A549 (cell line): ENCODE measurements around the gene IL17B. TPM values are rescaled to one million over a fixed set of nuclear protein-coding genes. Genes with fewer than 3 reads are reported as not detected.

ENCODE experiments used
- ATAC-seq, 2 experiments: fragments of 200-7000 bp in 1 of 2; fragments of >200 bp in 1 of 2; cut with Nextera tagmentation in 1 of 2; cut with Tn5 transposase in 1 of 2; 3 replicates each; pipeline versions ENCODE4 v1.8.0 to v1.9.1; 2018 to 2020; ENCODE audit warnings: mild to moderate bottlenecking in 1 of 2, moderate library complexity in 1 of 2
- CTCF ChIA-PET: fragments of 300-600 bp; sonication (Branson Sonifier 250); formaldehyde crosslinking; extraction: SDS; loops from one replicate; lab custom pipeline; 2021; ENCODE audit warnings: antibody characterized with exemption, inconsistent platforms; lab: Yijun Ruan, JAX
- POLR2A ChIA-PET: fragments of 350-600 bp; formaldehyde crosslinking; extraction: SDS; loops from one replicate; lab custom pipeline; 2021; ENCODE audit warnings: antibody characterized with exemption, inconsistent platforms; lab: Yijun Ruan, JAX
- DNase-seq, 2 experiments: peaks; one replicate each; pipeline versions ENCODE4 v3.0.0 to v3.0.0-alpha.2; 2011 to 2016; ENCODE audit warnings: low read depth in 1 of 2, low spot score in 1 of 2
- FAIRE-seq: peaks from 2 replicates; lab custom pipeline; 2011; peaks lifted over from hg19 to GRCh38; lab: Jason Lieb, UNC
- H3K27ac ChIP-seq, 2 experiments: fragments of >200 bp; sonication (Bioruptor Twin); formaldehyde crosslinking; 3 replicates each; pipeline ENCODE4 v1.5.1; 2016 to 2017
- H3K4me1 ChIP-seq: fragments of >200 bp; sonication (Bioruptor Twin); formaldehyde crosslinking; 3 replicates; pipeline ENCODE4 v1.6.1; 2016
- H3K4me2 ChIP-seq: fragments of >200 bp; sonication (Bioruptor Twin); formaldehyde crosslinking; 3 replicates; pipeline ENCODE4 v1.6.1; 2016
- H3K4me3 ChIP-seq: fragments of >200 bp; sonication (Bioruptor Twin); formaldehyde crosslinking; 3 replicates; pipeline ENCODE4 v1.5.1; 2016
- H3K9me3 ChIP-seq: fragments of >200 bp; sonication (Bioruptor Twin); formaldehyde crosslinking; 3 replicates; pipeline ENCODE4 v1.6.1; 2016
- CBX2 ChIP-seq: fragments of 200-600 bp; sonication (generic); IDR thresholded peaks from 2 replicates; pipeline ENCODE4 v1.6.1; 2016; ENCODE audit warnings: low read depth, mild to moderate bottlenecking, borderline replicate concordance
- CHD4 ChIP-seq: fragments of 200-600 bp; sonication (generic); IDR thresholded peaks from 2 replicates; pipeline ENCODE4 v1.6.1; 2016; ENCODE audit warnings: antibody characterized with exemption, mild to moderate bottlenecking, borderline replicate concordance
- EHMT2 ChIP-seq: fragments of 200-600 bp; sonication (generic); IDR thresholded peaks from 2 replicates; pipeline ENCODE4 v1.6.1; 2016; ENCODE audit warnings: antibody characterized with exemption, low read depth, mild to moderate bottlenecking, moderate library complexity
- FOSB ChIP-seq: fragments of 250-450 bp; sonication (Bioruptor Pico); IDR thresholded peaks from 2 replicates; pipeline ENCODE4 v1.5.0; 2020; ENCODE audit warnings: mild to moderate bottlenecking, moderate library complexity
- FOSL2 ChIP-seq, 2 experiments: fragments of 450-650 bp in 1 of 2; fragments of >200 bp in 1 of 2; sonication (Bioruptor Twin) in 1 of 2; formaldehyde crosslinking; IDR thresholded peaks; 2 replicates each; pipeline versions ENCODE4 v1.5.0 to v1.6.1; 2016 to 2020; ENCODE audit warnings: mild to moderate bottlenecking in 1 of 2, moderate library complexity in 1 of 2
- JUNB ChIP-seq: fragments of >200 bp; sonication (Bioruptor Twin); formaldehyde crosslinking; IDR thresholded peaks from 2 replicates; pipeline ENCODE4 v1.6.1; 2016
- KDM1A ChIP-seq: fragments of 200-600 bp; sonication (generic); IDR thresholded peaks from 2 replicates; pipeline ENCODE4 v1.6.1; 2016; ENCODE audit warnings: low read depth, mild to moderate bottlenecking
- MAFK ChIP-seq: fragments of 450-650 bp; IDR thresholded peaks from 2 replicates; pipeline ENCODE4 v1.6.1; 2014; ENCODE audit not compliant: partially characterized antibody
- NFE2L2 ChIP-seq: fragments of 150-350 bp; conservative IDR thresholded peaks from 2 replicates; pipeline ENCODE4 v1.6.1; 2014; ENCODE audit warnings: low read length
- POLR2AphosphoS2 ChIP-seq: conservative IDR thresholded peaks from 2 replicates; pipeline ENCODE4 v1.6.1; 2012; ENCODE audit warnings: low read length, improper control_type of control experiment, inconsistent platforms
- RCOR1 ChIP-seq: fragments of 150-350 bp; IDR thresholded peaks from 2 replicates; pipeline ENCODE4 v1.6.1; 2014; ENCODE audit warnings: antibody characterized with exemption, low read length, low read depth
- RFX5 ChIP-seq: fragments of 450-650 bp; IDR thresholded peaks from 2 replicates; pipeline ENCODE4 v1.7.1; 2014; ENCODE audit warnings: antibody characterized with exemption, mild to moderate bottlenecking, moderate library complexity
- RNF2 ChIP-seq: fragments of 200-600 bp; sonication (generic); IDR thresholded peaks from 2 replicates; pipeline ENCODE4 v1.6.1; 2016; ENCODE audit warnings: low read depth, mild to moderate bottlenecking, antibody characterized with exemption, moderate library complexity, borderline replicate concordance
- SMC3 ChIP-seq: fragments of >200 bp; sonication (Bioruptor Twin); formaldehyde crosslinking; IDR thresholded peaks from 3 replicates; pipeline ENCODE4 v1.6.1; 2018; ENCODE audit warnings: inconsistent platforms
- WGBS: methylation state at CpG from one replicate; pipeline ENCODE4 v1.1.6; 2017; ENCODE audit errors: missing lambda C conversion rate; 5-methylcytosine and 5-hydroxymethylcytosine counted together
- polyA plus RNA-seq, 4 experiments: library from polyadenylated mRNA; depleted of rRNA in 3 of 4; stranded (reverse); fragments of >200 nt; fragmentation: RNase III in 1 of 4; extraction: RNeasy Plus Mini Kit Qiagen cat#74134 plus additional on column Dnase treatment in 1 of 4; gene quantifications; 2 replicates in 3 of 4; 3 replicates in 1 of 4; pipeline ENCODE4 v1.2.3, GENCODE V29; 2011 to 2017
- TF ChIP-seq, protein P1 (sequence below): fragments of 150-350 bp; IDR thresholded peaks from 2 replicates; pipeline ENCODE4 v1.6.1; 2014; ENCODE audit warnings: low read depth, mild to moderate bottlenecking, low read length
- TF ChIP-seq, protein P2 (sequence below): fragments of 450-650 bp; IDR thresholded peaks from 2 replicates; pipeline ENCODE4 v1.6.1; 2014; ENCODE audit warnings: antibody characterized with exemption
- TF ChIP-seq, protein P3 (sequence below): fragments of >200 bp; sonication (Bioruptor Twin); formaldehyde crosslinking; IDR thresholded peaks from 3 replicates; pipeline ENCODE4 v1.6.1; 2016

IL17B gene
- polyA plus RNA-seq, 2 of the 4 experiments (the other 2 are of a cell fraction), result 0.23 TPM; not detected in 1

DNA sequence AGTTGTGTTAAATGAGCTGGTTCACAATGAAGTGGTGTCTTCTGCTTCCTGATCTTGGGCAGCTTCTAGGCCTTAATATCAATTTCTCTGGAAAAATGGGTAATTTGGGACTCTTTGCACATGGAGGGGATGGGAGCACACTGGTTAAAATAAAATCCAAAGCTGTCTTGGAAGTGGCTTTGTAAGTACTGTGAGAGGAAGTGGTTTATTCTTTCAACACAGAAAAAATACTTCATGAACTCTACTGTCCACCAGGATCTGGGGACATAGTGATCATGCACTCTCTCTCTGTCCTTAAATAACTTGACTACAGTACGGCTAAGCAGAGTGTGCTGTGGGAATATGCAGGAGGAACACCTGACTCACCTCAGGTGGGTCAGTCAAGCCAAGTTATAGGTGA is 18.8 kb downstream of the IL17B start:
- WGBS, result 100% methylated on average over 1 of the region's 1 CpG
- TF ChIP-seq, protein P1, sequence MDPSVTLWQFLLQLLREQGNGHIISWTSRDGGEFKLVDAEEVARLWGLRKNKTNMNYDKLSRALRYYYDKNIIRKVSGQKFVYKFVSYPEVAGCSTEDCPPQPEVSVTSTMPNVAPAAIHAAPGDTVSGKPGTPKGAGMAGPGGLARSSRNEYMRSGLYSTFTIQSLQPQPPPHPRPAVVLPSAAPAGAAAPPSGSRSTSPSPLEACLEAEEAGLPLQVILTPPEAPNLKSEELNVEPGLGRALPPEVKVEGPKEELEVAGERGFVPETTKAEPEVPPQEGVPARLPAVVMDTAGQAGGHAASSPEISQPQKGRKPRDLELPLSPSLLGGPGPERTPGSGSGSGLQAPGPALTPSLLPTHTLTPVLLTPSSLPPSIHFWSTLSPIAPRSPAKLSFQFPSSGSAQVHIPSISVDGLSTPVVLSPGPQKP, result no peak
- TF ChIP-seq CHD4 (no peak), RCOR1 (no peak), JUNB (no peak), SMC3 (no peak), KDM1A (no peak)
- FAIRE-seq, result no peak
- ATAC-seq, result no peak
- ChIA-PET CTCF (interaction anchor here (0.6 to 44.9 kb wide), 7 partner anchors 10 to 63 kb away, joined by 3 to 1709 read pairs (median 5); no protein-coding TSS in a partner anchor), POLR2A (interaction anchor here (1.4 kb wide), 1 partner anchor 15 kb away, joined by 6 read pairs; the partner anchor contains the start of gene GRPEL2)
- Histone ChIP-seq H3K4me2 (no peak overlapping the region), H3K27ac (no peak overlapping the region), H3K9me3 (no peaks in the 10 kb centered on the region), H3K4me3 (no peak overlapping the region), H3K4me1 (peaks cover 10% of the 10 kb centered on the region; the same call in 2 of the 3 replicates)
- DNase-seq, result no peak

DNA sequence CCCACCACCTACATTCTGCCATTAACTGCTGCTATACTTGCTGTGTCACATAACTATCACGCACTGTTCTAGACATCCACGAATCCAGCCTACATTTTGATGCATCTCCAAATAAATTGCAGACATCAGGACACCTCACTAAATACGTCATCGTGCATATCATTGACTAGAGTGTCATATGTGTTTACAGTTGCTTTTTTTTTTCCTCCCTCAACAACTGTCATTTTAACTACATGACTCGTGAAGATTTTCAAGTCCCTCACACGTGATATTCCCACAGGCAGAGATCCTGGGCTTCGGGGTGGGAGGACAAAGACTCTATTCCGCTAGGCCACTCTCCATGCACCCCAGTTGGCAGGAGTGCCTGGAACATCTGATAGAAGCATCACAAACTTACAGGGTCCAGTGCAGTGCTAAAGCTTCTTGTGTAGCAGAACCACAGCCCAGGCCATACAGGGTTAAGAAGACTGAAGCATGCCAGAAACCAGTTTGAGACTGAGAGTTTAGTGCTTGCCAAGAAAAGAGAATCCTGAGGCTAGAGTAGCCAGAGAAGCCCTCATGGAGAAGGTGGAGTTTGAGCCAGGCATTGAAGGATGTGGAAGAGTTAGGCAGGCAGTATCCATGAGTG is 20.1 kb downstream of the IL17B start:
- DNase-seq (no peak), FAIRE-seq (no peak), ATAC-seq (no peak)
- H3K9me3 ChIP-seq, result no peaks in the 10 kb centered on the region
- H3K27ac ChIP-seq, result no peak overlapping the region
- ChIA-PET CTCF (interaction anchor here (1.4 to 44.9 kb wide), 4 partner anchors 9 to 64 kb away, joined by 4 to 1709 read pairs (median 82); no protein-coding TSS in a partner anchor), POLR2A (no interaction called here)
- H3K4me2 ChIP-seq, result peak overlapping the region; percentile 98
- H3K4me3 ChIP-seq, result peak overlapping the region; percentile 97; the same call in 1 of the 3 replicates
- H3K4me1 ChIP-seq, result peaks cover 10% of the 10 kb centered on the region; the same call in 2 of the 3 replicates
- WGBS, result 89% methylated on average over 8 of the region's 8 CpGs
- no peak for TF ChIP-seq SMC3
- no peak for TF ChIP-seq FOSB (CRISPR knock-in tag)
- TF ChIP-seq, protein P2, sequence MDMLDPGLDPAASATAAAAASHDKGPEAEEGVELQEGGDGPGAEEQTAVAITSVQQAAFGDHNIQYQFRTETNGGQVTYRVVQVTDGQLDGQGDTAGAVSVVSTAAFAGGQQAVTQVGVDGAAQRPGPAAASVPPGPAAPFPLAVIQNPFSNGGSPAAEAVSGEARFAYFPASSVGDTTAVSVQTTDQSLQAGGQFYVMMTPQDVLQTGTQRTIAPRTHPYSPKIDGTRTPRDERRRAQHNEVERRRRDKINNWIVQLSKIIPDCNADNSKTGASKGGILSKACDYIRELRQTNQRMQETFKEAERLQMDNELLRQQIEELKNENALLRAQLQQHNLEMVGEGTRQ, result no peak
- TF ChIP-seq JUNB, result no peak
- TF ChIP-seq EHMT2, result no peak
- TF ChIP-seq, protein P3, sequence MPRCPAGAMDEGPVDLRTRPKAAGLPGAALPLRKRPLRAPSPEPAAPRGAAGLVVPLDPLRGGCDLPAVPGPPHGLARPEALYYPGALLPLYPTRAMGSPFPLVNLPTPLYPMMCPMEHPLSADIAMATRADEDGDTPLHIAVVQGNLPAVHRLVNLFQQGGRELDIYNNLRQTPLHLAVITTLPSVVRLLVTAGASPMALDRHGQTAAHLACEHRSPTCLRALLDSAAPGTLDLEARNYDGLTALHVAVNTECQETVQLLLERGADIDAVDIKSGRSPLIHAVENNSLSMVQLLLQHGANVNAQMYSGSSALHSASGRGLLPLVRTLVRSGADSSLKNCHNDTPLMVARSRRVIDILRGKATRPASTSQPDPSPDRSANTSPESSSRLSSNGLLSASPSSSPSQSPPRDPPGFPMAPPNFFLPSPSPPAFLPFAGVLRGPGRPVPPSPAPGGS, result no peak
- no peak for TF ChIP-seq CBX2
- no peak for TF ChIP-seq POLR2AphosphoS2
- no peak for TF ChIP-seq MAFK
- no peak for TF ChIP-seq FOSL2 (IDR thresholded peaks at IDR 0.05)
- no peak for TF ChIP-seq FOSL2 (CRISPR knock-in tag; IDR thresholded peaks at IDR 0.05)
- TF ChIP-seq NFE2L2, result no peak

DNA sequence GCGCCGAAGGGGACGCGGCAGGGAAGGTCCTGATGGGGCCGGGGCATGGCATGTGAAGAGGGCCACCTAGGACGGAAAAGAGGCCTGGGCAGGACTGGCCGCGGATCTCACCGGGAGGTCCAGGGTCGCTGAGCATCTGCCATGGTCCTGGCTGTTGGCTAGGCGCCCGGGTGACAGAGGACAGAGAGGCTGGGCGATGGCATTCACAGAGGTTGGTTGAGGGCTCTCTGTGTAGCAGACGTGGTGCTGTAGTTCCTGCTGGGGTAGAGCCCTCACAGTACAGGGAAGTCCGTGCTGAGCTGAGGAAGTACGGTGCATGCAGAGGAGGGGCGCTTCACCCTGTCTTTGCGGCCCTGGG is 20.8 kb downstream of the IL17B start:
- ChIA-PET CTCF (interaction anchor here (0.9 to 44.9 kb wide), 9 partner anchors 9 to 261 kb away, joined by 4 to 1709 read pairs (median 6); partner anchors contain the start of gene CSNK1A1), POLR2A (interaction anchor here (1.0 to 4.1 kb wide), 3 partner anchors 9 to 13 kb away, joined by 3 to 34 read pairs (median 5); partner anchors contain the start of gene GRPEL2)
- ATAC-seq, result peak; percentile 55 to 57
- TF ChIP-seq RFX5 (no peak), RNF2 (0 out of 2 replicates have a peak, but pooled peaks have one; percentile 12)
- Histone ChIP-seq H3K4me3 (peak overlapping the region; percentile 97), H3K9me3 (no peaks in the 10 kb centered on the region), H3K4me2 (peak overlapping the region; percentile 98), H3K27ac (peak overlapping the region; percentile 83 to 90), H3K4me1 (peaks cover 10% of the 10 kb centered on the region; the same call in 2 of the 3 replicates)
- WGBS, result 3% methylated on average over 18 of the region's 18 CpGs
- no peak for FAIRE-seq
- no peak for DNase-seq
